MM.1S (cell line): Measurements from ENCODE around the gene SDHB.

Source experiments
- DNase-seq: peaks from one replicate; pipeline ENCODE4 v3.0.0-alpha.2; 2015
- H2AFZ ChIP-seq: fragments of 300-600 bp; sonication (generic); 2 replicates; pipeline ENCODE4 v1.6.0; 2016; ENCODE audit warnings: antibody characterized with exemption, low read length
- H3F3A ChIP-seq: fragments of 300-600 bp; sonication (generic); 2 replicates; pipeline ENCODE4 v1.6.1; 2016; ENCODE audit warnings: mild to moderate bottlenecking, antibody characterized with exemption, low read length, moderate library complexity, mixed read lengths; ENCODE audit not compliant: insufficient read depth
- H3K27ac ChIP-seq: fragments of 300-600 bp; sonication (generic); 2 replicates; pipeline ENCODE4 v1.5.1; 2016; ENCODE audit warnings: mild to moderate bottlenecking, low read length
- H3K27me3 ChIP-seq: fragments of 300-600 bp; sonication (generic); replicated peaks from 2 replicates; pipeline ENCODE4 v1.6.0; 2016; ENCODE audit warnings: low read length; ENCODE audit not compliant: insufficient read depth
- H3K36me3 ChIP-seq: fragments of 300-600 bp; sonication (generic); replicated peaks from 2 replicates; pipeline ENCODE4 v1.6.1; 2016; ENCODE audit warnings: mild to moderate bottlenecking, low read length, mixed read lengths; ENCODE audit not compliant: insufficient read depth
- H3K4me1 ChIP-seq: fragments of 300-600 bp; sonication (generic); 2 replicates; pipeline ENCODE4 v1.6.1; 2016; ENCODE audit warnings: low read length, mixed read lengths
- H3K4me2 ChIP-seq: fragments of 300-600 bp; sonication (generic); 2 replicates; pipeline ENCODE4 v1.6.0; 2016; ENCODE audit warnings: low read depth, low read length
- H3K4me3 ChIP-seq: fragments of 300-600 bp; sonication (generic); 2 replicates; pipeline ENCODE4 v1.5.1; 2016; ENCODE audit warnings: low read length, mixed read lengths
- H3K79me2 ChIP-seq: fragments of 300-600 bp; sonication (generic); 2 replicates; pipeline ENCODE4 v1.6.1; 2016; ENCODE audit warnings: mixed run types, low read length, mixed read lengths
- H3K9ac ChIP-seq: fragments of 300-600 bp; sonication (generic); 2 replicates; pipeline ENCODE4 v1.6.1; 2016; ENCODE audit warnings: low read length, mixed read lengths
- H3K9me2 ChIP-seq: fragments of 300-600 bp; sonication (generic); replicated peaks from 2 replicates; pipeline ENCODE4 v1.6.1; 2016; ENCODE audit warnings: mild to moderate bottlenecking, low read length, mixed read lengths; ENCODE audit not compliant: insufficient read depth
- H3K9me3 ChIP-seq: fragments of 300-600 bp; sonication (generic); replicated peaks from 2 replicates; pipeline ENCODE4 v1.6.1; 2016; ENCODE audit warnings: mild to moderate bottlenecking, low read length, mixed read lengths; ENCODE audit not compliant: insufficient read depth
- H4K20me1 ChIP-seq: fragments of 300-600 bp; sonication (generic); 2 replicates; pipeline ENCODE4 v1.6.1; 2016; ENCODE audit warnings: mild to moderate bottlenecking, low read length, moderate library complexity, mixed read lengths; ENCODE audit not compliant: insufficient read depth
- EZH2 ChIP-seq: fragments of 300-600 bp; sonication (generic); optimal IDR thresholded peaks from 2 replicates; pipeline ENCODE3; 2017; ENCODE audit warnings: low read depth, mild to moderate bottlenecking, antibody characterized with exemption, low read length, mixed read lengths
- EZH2phosphoT487 ChIP-seq: fragments of 300-600 bp; sonication (generic); IDR thresholded peaks from 2 replicates; pipeline ENCODE4 v1.6.1; 2018; ENCODE audit warnings: antibody characterized with exemption, low read length
- TF ChIP-seq, protein P1 (sequence below): fragments of 300-600 bp; sonication (generic); IDR thresholded peaks from 2 replicates; pipeline ENCODE4 v1.5.1; 2016; ENCODE audit warnings: antibody characterized with exemption, low read length, mixed read lengths

Gene SDHB

DNA sequence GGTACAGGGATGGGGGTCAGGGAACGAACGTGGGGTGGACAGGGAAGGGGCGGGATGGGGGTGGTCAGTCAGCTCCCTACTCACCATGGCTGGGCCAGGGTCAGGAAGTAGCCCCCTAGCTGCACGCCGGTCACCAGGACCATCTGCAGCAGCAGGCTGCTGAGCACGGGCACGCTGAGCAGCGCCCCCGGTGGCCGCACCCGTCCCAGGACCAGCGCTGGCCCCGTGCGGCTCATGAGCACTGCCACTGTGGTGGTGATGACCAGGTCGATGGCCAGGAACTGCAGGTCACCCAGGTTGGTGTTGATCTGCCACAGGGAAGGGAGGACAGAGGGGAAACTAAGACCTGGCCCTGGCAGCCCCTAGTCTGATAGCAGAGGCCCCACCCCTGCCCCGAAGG, 66.9 kb downstream of the SDHB start:
- Histone ChIP-seq H3K4me1 (no peaks in the 10 kb centered on the region), H3K4me3 (no peak overlapping the region), H4K20me1 (no peaks in the 10 kb centered on the region), H3K27me3 (no peaks in the 10 kb centered on the region; the same call in 1 of the 2 replicates), H3F3A (no peaks in the 10 kb centered on the region), H2AFZ (no peak overlapping the region), H3K4me2 (no peak overlapping the region), H3K79me2 (no peaks in the 10 kb centered on the region), H3K9me2 (no peaks in the 10 kb centered on the region), H3K9ac (no peak overlapping the region), H3K27ac (no peak overlapping the region), H3K36me3 (no peaks in the 10 kb centered on the region), H3K9me3 (no peaks in the 10 kb centered on the region)
- DNase-seq, result no peak
- TF ChIP-seq, protein P1, sequence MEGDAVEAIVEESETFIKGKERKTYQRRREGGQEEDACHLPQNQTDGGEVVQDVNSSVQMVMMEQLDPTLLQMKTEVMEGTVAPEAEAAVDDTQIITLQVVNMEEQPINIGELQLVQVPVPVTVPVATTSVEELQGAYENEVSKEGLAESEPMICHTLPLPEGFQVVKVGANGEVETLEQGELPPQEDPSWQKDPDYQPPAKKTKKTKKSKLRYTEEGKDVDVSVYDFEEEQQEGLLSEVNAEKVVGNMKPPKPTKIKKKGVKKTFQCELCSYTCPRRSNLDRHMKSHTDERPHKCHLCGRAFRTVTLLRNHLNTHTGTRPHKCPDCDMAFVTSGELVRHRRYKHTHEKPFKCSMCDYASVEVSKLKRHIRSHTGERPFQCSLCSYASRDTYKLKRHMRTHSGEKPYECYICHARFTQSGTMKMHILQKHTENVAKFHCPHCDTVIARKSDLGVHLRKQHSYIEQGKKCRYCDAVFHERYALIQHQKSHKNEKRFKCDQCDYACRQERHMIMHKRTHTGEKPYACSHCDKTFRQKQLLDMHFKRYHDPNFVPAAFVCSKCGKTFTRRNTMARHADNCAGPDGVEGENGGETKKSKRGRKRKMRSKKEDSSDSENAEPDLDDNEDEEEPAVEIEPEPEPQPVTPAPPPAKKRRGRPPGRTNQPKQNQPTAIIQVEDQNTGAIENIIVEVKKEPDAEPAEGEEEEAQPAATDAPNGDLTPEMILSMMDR, result peak; percentile 36
- TF ChIP-seq EZH2, result no peak

DNA sequence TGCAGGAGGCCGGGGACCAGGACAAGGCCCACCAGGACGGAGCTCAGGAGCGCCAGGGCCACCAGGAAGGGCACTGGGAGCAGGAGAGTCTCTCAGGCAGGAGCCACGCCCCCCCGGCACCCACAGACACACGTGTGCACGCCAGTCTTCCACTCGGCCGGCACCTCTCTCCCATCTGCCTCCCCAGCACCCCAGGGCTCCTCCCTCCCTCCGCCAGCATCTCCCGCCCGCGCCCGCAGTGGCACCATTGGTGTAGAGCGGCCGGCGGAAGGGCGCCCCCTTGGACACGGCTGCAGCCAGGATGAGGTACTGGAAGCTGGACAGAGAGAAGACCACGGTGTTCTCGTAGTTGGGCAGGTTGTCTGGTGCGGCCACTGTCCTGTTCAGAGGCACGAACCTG, 67.3 kb downstream of the SDHB start:
- TF ChIP-seq EZH2 (no peak), EZH2phosphoT487 (no peak)
- TF ChIP-seq, protein P1, result no peak
- H3K9ac ChIP-seq, result no peak overlapping the region
- H3K9me3 ChIP-seq, result no peaks in the 10 kb centered on the region
- H3K27ac ChIP-seq, result no peak overlapping the region
- H3K79me2 ChIP-seq, result no peaks in the 10 kb centered on the region
- H3K4me3 ChIP-seq, result no peak overlapping the region
- no peaks in the 10 kb centered on the region for H3K4me1 ChIP-seq
- H3K9me2 ChIP-seq, result no peaks in the 10 kb centered on the region
- no peak for DNase-seq
- no peak overlapping the region for H2AFZ ChIP-seq
- no peaks in the 10 kb centered on the region for H3K36me3 ChIP-seq
- no peaks in the 10 kb centered on the region for H4K20me1 ChIP-seq
- H3K27me3 ChIP-seq, result peaks cover 2% of the 10 kb centered on the region
- no peak overlapping the region for H3K4me2 ChIP-seq
- no peaks in the 10 kb centered on the region for H3F3A ChIP-seq

DNA sequence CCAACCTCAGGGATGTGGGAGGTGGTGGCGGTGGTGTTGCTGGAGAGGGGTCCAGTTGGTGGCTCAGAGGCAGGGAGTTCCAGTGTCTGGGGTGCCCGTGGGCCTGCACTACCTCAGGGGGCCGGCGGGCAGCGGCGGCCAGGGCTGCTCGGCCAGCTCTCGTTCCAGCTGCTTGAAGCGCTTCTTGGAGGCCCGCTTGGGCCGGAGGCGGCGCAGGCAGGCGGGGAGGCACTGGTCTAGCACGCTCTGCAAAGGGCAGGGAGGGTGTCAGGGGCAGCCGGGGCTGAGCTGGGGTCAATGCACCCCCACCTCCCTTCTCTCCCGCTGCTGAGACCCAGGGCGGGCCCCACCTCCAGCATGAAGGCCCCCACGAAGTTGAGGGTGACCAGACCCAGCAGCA, 67.7 kb downstream of the SDHB start:
- H3K36me3 ChIP-seq, result no peaks in the 10 kb centered on the region
- H3K4me2 ChIP-seq, result no peak overlapping the region
- TF ChIP-seq, protein P1, result no peak
- TF ChIP-seq EZH2phosphoT487, result no peak
- no peak for TF ChIP-seq EZH2

DNA sequence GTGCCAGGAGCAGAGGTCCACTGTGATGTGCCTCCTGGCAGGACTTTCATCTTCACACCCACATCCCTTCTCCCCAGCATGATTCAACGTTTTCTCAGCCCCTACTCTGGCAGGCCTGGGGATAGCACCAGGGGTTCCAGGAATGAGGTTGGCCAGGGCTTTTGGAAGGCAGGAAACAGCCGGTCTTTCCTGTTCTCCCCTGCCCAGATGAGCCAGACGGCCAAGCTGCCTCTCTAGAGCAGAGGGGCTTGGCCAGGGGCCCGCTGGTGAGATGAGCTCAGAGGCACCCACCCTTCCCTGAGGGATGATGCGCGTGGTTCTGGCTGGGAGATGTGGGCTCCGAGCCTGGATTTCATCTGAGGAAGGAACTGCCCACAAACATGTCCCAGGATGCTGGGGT, 69.1 kb downstream of the SDHB start:
- DNase-seq, result no peak
- TF ChIP-seq EZH2 (no peak), EZH2phosphoT487 (no peak)
- TF ChIP-seq, protein P1, result no peak

More for the DNA sequence above, 67.7 kb downstream of the SDHB start:
- Histone ChIP-seq H3K27ac (no peak overlapping the region), H3K79me2 (no peaks in the 10 kb centered on the region), H3K4me1 (no peaks in the 10 kb centered on the region), H2AFZ (no peak overlapping the region), H4K20me1 (no peaks in the 10 kb centered on the region), H3F3A (no peaks in the 10 kb centered on the region), H3K27me3 (peaks cover 7% of the 10 kb centered on the region), H3K9me2 (no peaks in the 10 kb centered on the region), H3K4me3 (no peak overlapping the region), H3K9me3 (no peaks in the 10 kb centered on the region), H3K9ac (no peak overlapping the region)
- no peak for DNase-seq

More for the DNA sequence above, 69.1 kb downstream of the SDHB start:
- H3F3A ChIP-seq, result no peaks in the 10 kb centered on the region
- no peaks in the 10 kb centered on the region for H4K20me1 ChIP-seq
- H3K9me3 ChIP-seq, result no peaks in the 10 kb centered on the region
- peaks cover 16% of the 10 kb centered on the region for H3K27me3 ChIP-seq
- no peak overlapping the region for H3K9ac ChIP-seq
- H3K79me2 ChIP-seq, result no peaks in the 10 kb centered on the region
- H3K36me3 ChIP-seq, result no peaks in the 10 kb centered on the region
- no peak overlapping the region for H3K27ac ChIP-seq
- H3K4me2 ChIP-seq, result no peak overlapping the region
- no peak overlapping the region for H3K4me3 ChIP-seq
- H3K9me2 ChIP-seq, result no peaks in the 10 kb centered on the region
- no peaks in the 10 kb centered on the region for H3K4me1 ChIP-seq
- H2AFZ ChIP-seq, result no peak overlapping the region
